ENCODE measurements around the gene GFY. TPM values are rescaled to one million over a fixed set of nuclear protein-coding genes. Genes with fewer than 3 reads are reported as not detected.

The GFY gene
- total RNA-seq, 4 donors from 2014 or later, result not detected

DNA sequence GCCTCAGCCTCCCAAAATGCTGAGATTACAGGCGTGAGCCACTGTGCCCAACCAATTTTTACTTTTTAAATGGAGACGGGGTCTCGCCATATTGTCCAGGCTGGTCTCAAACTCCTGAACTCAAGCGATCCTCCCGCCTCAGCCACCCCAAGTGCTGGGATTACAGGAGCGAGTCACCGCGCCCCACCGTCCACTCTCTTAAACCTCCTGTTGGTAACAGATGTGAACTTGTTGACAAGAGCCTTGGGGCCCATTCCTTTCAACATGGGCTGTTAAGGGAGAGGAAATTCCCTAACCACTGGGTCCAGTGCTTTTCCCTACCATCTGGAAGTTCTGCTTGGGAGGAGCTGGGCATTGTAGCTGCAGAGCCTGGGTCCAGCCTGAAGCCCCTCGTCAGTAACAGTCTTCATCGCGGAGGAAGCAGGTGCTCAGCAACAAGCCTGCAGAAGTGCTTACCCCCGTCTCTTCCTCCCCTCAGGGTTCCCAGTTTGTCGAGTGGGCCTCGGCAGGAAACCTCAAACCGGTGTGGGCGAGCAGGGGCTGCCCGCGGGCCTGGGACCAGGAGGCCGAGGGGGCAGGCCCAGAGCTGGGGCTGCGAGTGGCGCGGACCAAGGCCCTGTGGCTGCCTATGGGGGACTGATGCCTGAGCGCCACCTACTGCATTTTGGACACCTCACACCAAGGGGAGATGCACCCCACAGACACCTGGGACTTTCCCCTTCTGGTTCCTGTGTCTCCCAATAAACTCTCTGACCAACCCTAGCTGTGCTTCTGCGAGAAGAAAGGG, 44.8 kb downstream of the GFY start:
- TF ChIP-seq, protein P1, sequence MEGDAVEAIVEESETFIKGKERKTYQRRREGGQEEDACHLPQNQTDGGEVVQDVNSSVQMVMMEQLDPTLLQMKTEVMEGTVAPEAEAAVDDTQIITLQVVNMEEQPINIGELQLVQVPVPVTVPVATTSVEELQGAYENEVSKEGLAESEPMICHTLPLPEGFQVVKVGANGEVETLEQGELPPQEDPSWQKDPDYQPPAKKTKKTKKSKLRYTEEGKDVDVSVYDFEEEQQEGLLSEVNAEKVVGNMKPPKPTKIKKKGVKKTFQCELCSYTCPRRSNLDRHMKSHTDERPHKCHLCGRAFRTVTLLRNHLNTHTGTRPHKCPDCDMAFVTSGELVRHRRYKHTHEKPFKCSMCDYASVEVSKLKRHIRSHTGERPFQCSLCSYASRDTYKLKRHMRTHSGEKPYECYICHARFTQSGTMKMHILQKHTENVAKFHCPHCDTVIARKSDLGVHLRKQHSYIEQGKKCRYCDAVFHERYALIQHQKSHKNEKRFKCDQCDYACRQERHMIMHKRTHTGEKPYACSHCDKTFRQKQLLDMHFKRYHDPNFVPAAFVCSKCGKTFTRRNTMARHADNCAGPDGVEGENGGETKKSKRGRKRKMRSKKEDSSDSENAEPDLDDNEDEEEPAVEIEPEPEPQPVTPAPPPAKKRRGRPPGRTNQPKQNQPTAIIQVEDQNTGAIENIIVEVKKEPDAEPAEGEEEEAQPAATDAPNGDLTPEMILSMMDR (IDR thresholded peaks at IDR 0.05; ENCODE audit: low read depth), result no peak

DNA sequence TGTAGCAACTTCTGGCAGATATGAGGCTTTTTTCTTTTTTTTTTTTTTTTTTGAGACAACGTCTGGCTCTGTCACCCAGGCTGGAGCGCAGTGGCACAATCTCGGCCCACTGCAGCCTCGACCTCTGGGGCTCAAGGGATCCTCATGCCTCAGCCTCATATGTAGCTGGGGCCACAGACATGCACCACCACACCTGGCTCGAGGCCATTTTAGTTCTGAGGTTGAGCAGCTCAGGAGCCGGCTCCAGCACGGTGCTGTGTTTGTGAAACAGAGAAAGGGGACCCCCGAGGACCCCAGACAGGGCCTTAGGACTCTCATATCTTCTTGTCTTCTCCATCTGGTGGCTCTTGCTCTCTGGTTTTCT, 45.4 kb downstream of the GFY start:
- TF ChIP-seq, protein P1 (IDR thresholded peaks at IDR 0.05; ENCODE audit: low read depth), result no peak

DNA sequence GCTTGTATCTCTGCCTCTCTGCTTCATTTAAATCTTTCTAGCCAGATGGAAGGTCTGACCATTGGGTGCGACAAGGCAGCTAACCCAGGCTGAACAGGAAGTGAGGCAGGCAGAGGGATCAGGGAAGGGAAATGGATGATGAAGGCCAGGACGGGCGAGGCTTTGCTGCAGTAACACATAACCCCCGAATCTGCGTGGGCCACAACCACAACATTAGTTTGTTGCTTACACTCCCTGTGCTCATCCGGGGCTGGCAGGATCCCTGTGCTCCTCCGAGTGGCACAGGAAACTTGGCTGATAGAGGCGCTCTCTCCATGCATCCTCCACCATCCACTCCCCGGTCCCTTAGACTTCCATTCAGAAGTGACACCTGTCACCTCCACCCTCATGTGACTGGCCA, 47.7 kb downstream of the GFY start:
- TF ChIP-seq, protein P1 (IDR thresholded peaks at IDR 0.05; ENCODE audit: low read depth), result no peak

DNA sequence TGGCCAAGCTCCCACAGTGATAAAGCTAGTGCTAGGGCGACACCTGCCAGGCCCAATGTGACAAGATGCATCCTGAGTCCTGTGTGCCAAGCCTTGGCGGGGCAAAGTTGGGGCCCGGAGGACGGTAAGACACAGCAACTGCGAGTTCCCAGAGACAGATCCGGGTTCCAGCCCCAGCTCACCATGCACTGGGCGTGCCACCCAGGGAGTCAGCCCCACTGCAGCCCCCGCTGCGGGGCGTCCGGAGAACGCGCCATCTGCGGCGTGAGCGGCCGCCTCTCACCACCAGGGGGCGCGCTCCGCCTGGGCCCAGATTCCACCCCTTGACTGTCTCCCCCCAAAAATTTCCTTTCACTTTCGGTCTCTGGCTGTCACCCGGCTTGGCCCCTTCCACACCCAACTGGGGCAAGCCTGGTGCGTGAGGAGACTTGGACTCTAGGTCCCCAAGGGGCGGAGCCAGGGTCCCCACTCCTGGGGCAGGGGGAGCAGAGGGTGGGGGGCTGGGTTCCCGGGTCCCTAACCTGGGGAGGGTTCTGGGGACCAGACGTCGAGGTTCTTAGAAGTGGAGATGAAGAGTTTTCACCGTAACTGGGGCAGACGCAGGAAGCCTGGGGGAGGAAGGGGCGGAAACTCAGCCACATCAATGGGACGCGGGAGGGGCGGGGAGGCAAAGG, 48.8 kb downstream of the GFY start, which contains the start of gene FLT3LG:
Gene FLT3LG (plus strand): TSS at position 348 of the 674 bp plus-strand sequence. CDS start 425 bp downstream, outside the sequence.
- TF ChIP-seq, protein P1 (IDR thresholded peaks at IDR 0.05; ENCODE audit: low read depth), result no peak

DNA sequence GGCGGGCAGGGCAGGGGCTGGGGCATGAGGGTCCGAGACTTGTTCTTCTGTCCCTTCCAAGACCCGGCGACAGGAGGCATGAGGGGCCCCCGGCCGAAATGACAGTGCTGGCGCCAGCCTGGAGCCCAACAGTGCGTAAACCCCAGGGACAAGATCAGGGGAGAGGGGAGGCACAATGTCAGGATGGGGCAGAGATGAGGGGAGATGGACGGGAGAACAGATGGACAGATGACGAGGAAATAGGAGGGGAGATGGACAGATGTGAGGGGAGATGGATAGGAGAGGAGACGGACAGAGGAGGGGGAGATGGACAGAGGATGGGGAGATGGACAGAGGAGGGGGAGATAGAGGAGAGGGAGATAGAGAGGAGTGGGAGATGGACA, 49.3 kb downstream of the GFY start:
- TF ChIP-seq, protein P1 (IDR thresholded peaks at IDR 0.05; ENCODE audit: low read depth), result no peak

DNA sequence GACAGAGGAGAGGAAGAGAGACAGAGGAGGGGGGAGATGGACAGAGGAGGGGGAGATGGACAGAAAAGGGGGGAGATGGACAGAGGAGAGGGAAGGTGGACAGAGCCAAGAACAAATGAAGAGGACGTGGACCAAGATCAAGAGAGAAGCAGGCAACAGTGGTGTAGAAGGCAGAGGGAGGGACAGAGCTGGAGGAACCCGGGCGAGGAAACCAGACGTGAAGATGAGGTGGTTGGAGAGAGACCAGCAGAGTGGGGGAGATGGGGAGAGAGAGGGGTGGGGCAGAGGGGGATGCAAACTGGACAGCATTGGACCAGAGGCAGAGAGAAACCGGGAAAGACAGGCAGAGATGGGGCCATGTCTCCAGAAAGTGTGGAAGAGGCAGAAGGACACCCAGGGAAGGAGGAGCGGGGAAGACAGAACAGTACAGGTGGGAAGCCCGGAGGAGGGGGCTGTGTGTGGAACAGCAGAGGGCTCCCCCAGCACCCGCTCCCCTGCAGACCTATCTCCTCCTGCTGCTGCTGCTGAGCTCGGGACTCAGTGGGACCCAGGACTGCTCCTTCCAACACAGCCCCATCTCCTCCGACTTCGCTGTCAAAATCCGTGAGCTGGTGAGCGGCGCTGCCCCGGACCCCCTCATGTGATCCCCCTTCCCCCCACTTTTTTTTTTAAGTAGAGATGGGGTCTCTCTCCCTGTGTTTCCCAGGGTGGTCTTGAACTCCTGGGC, 50.2 kb downstream of the GFY start:
- TF ChIP-seq, protein P1 (IDR thresholded peaks at IDR 0.05; ENCODE audit: low read depth), result no peak

All from subcutaneous adipose tissue (tissue), 4 donors.